Large intestine (tissue), 3 donors: ENCODE data around the gene TMEM184A. TPM values are rescaled to one million over a fixed set of nuclear protein-coding genes. Genes with fewer than 3 reads are reported as not detected.

Experiments
- DNase-seq, 2 donors: peaks; one replicate each; pipeline versions ENCODE4 v3.0.0 to v3.0.0-alpha.2; 2013
- H3K27ac ChIP-seq: one replicate; pipeline ENCODE4 v1.5.1; 2013; ENCODE audit warnings: low read length
- H3K27me3 ChIP-seq: 2 replicates; pipeline ENCODE4 v1.6.1; 2013; ENCODE audit warnings: low read length; ENCODE audit not compliant: control insufficient read depth, insufficient read depth
- H3K36me3 ChIP-seq: 2 replicates; pipeline ENCODE4 v1.6.1; 2013; ENCODE audit warnings: low read length; ENCODE audit not compliant: control insufficient read depth, insufficient read depth
- H3K4me1 ChIP-seq: one replicate; pipeline ENCODE4 v1.6.1; 2013; ENCODE audit warnings: low read length; ENCODE audit not compliant: control insufficient read depth, insufficient read depth
- H3K4me3 ChIP-seq: one replicate; pipeline ENCODE4 v1.5.1; 2013; ENCODE audit warnings: low read length
- H3K9me3 ChIP-seq: one replicate; pipeline ENCODE4 v1.6.1; 2013; ENCODE audit warnings: mild to moderate bottlenecking, low read depth, low read length, moderate library complexity; ENCODE audit not compliant: control insufficient read depth
- WGBS: methylation state at CpG from one replicate; pipeline ENCODE4 v1.1.5; 2013; ENCODE audit warnings: low lambda C conversion rate; ENCODE audit not compliant: insufficient coverage; 5-methylcytosine and 5-hydroxymethylcytosine counted together
- polyA plus RNA-seq: library from polyadenylated mRNA; unstranded; fragments of 120-200 nt; gene quantifications from one replicate; pipeline ENCODE4 v1.2.1, GENCODE V29; 2013

TMEM184A gene
- polyA plus RNA-seq, 1 donor, result 58.6 TPM

DNA sequence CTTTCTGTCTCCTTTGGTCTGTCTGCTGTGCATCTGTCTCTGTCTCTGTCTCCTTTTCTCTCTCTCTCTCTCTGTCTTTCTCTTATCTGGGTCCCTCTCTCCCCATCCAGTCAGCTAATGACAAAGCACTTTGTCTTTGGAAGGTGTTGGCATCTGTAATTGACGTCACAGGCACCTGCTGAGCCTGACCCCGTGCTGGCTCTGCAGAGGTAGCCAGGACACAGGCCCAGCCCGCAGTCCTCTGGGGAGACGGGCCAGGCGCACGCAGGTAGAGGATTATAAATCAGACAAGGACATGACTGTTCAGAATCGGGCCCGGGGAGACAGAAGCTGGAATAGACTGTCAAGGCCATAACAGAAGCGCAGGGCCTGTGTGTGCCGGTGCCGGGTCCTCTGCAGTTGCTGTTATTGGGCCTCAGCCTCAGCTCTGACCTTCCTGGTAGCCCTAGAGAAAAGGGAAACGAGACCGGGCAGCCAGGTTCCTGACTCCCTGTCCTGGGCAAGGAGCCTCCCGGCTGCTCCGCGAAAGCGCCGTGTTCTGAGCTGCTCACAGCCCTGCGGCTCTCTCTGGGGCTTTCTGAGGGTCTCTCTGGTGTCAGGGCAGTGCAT, 24.5 kb upstream of the TMEM184A start:
- no CpG with 5 or more reads among the region's 19 CpGs for WGBS
- DNase-seq, result no peak
- Histone ChIP-seq H3K4me1 (no peaks in the 10 kb centered on the region), H3K27ac (no peak overlapping the region), H3K27me3 (no peaks in the 10 kb centered on the region), H3K36me3 (no peaks in the 10 kb centered on the region), H3K9me3 (no peaks in the 10 kb centered on the region), H3K4me3 (no peak overlapping the region)

DNA sequence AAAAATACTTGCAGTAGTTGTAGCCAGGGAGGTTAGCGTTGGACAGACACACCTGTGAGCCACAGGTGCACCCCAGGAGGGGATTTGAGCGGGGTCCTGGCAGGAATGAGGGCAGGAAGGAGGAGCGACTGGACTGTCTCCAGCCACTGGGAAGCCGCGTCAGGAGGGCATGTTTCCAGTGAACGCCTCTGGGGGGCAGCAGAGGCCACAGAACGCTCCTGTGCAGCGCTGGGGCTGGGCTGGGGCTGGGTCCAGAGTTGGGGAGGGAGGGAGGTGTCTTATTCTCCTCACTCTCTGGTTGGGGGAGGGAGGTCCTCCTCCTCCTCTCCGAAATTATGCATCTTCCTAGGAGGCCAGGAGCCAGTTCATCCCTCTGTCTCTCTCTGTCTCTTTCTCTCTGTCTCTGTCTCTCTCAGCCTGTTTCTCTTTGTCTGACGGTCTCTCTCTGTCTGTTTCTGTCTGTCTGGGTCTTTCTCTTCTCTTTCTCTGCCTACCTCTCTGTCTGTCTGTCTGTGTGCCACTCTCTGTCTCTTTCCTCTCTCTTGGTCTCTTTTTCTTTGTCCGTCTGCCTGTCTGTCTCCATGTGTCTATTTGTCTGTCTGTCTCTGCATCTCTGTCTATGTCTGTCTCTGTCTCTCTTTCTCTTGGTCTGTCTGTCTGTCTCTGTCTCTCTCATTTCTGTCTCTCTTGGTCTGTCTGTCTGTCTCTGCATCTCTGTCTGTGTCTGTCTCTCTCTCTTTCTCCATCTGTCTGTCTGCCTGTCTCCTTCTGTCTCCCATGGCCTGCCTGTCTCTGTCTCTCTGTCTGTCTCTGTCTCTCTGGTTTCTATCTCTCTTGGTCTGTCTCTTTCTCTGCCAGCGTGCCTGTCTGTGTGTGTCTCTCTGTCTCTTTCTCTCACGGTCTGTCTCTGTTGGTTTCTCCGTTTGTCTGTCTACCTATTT, 23.7 kb upstream of the TMEM184A start:
- no peaks in the 10 kb centered on the region for H3K36me3 ChIP-seq
- no peak overlapping the region for H3K27ac ChIP-seq
- no peaks in the 10 kb centered on the region for H3K9me3 ChIP-seq
- no peak overlapping the region for H3K4me3 ChIP-seq
- WGBS, result 66% methylated on average over 5 of the region's 14 CpGs
- H3K4me1 ChIP-seq, result no peaks in the 10 kb centered on the region
- DNase-seq, result peak in 1 of 2 donors; percentile 49
- no peaks in the 10 kb centered on the region for H3K27me3 ChIP-seq

DNA sequence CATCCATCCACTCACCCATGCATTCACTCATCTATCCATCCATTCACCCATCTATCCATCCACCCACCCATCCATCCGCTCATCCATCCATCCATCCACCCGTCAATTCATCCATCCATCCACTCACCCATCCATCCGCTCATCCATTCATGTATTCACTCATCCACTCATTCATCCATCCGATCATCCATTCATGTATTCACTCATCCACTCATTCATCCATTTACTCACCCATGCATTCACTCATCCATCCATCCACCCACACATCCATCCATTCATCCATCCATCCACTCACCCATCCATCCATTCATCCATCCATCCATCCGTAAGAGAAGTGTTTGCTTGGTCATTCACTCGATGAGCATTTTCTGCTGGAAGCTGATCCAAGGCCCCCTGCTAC, 22.5 kb upstream of the TMEM184A start:
- Histone ChIP-seq H3K27ac (no peak overlapping the region), H3K36me3 (no peaks in the 10 kb centered on the region), H3K9me3 (no peaks in the 10 kb centered on the region), H3K27me3 (no peaks in the 10 kb centered on the region), H3K4me1 (no peaks in the 10 kb centered on the region), H3K4me3 (no peak overlapping the region)
- DNase-seq, result no peak
- 96% methylated on average over 5 of the region's 6 CpGs for WGBS

DNA sequence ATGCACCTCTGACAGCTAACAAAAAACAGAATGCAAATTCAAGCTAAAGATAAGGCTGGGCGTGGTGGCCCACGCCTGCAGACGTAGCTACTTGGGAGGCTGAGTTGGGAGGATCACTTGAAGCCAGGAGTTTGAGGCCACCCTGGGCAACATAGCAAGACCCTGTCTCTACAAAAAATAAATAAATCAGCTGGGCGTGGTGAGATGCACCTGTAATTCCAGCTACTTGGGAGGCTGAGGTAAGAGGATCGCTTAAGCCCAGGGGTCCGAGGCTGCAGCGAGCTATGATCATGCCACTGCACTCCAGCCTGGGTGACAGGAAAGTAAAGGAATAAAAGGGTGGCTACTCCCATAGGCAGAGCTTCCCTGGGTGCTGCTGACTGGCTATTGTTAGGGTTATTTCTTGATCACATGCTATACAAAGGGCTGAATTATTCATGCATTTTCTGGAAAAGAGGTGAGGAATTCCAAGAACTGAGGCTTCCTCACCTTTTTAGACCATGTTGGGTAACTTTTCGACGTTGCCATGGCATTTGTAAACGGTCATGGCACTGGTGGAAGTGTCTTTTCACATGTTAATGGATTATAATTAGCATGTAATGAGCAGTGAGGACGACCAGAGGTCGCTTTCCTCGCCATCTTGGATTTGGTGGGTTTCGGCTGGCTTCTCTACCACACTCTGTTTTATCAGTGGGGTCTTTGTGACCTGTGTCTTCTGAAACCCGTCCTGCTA, 20.7 kb upstream of the TMEM184A start:
- Histone ChIP-seq H3K36me3 (no peaks in the 10 kb centered on the region), H3K9me3 (no peaks in the 10 kb centered on the region), H3K27ac (no peak overlapping the region), H3K27me3 (no peaks in the 10 kb centered on the region), H3K4me3 (no peak overlapping the region), H3K4me1 (peaks cover 2% of the 10 kb centered on the region)
- no peak for DNase-seq
- no CpG with 5 or more reads among the region's 15 CpGs for WGBS

DNA sequence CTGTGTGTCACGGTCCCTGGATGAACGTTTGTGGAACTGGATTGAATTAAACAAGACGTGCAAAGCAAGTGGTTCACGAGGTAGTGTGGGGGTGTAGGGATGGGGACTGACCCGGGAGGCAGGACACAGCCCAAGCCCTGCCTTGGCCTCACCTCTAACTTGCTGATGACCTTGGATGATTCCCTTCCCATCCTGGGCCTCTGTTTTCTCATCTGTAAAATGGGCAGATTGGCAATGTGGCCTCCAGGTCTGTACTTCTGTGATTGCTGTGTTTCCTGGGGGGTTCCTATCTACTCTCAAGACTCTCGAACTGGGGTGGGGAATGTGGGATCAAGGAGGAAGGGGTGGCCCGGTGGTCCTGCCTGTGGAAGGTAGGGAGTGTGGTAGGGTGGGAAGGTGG, 19.8 kb upstream of the TMEM184A start:
- H3K9me3 ChIP-seq, result no peaks in the 10 kb centered on the region
- WGBS, result no CpG with 5 or more reads among the region's 7 CpGs

DNA sequence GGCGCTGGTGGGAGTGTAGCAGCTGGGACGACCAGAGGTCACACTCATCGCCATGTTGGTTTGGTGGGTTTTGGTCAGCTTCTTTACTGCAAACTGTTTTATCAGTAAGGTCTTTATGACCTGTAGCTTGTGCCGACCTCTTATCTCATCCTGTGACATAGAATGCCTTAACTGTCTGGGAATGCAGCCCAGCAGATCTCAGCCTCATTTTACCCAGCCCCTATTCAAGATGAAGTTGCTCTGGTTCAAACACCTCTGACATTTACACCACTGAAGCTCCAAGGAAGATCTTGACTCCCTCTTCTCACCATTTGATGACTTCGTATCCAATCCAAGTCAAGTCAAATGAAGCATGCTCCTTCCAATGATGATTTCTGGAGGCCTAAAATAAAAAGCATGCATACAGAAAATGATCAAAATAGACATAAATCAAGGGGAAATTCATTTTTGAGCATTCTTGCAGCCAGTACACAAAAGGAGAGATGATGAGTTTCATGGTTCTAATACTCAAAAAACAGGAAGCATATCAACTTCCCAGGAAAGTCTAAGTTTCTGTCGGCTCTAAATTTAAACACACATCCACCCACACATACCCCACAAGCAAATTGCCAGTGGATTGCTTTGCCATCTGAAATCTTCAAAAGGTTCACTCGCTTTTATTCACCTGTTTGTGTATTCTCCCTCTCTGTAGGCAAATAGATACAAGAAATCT, 16.3 kb upstream of the TMEM184A start:
- no peaks in the 10 kb centered on the region for H3K9me3 ChIP-seq
- no peaks in the 10 kb centered on the region for H3K27me3 ChIP-seq
- no peak overlapping the region for H3K4me3 ChIP-seq
- 83% methylated on average over 1 of the region's 7 CpGs for WGBS
- peaks cover 31% of the 10 kb centered on the region for H3K4me1 ChIP-seq
- H3K27ac ChIP-seq, result peak overlapping the region; percentile 95
- H3K36me3 ChIP-seq, result peaks cover 3% of the 10 kb centered on the region
- DNase-seq, result no peak

More for the DNA sequence above, 19.8 kb upstream of the TMEM184A start:
- H3K27me3 ChIP-seq, result no peaks in the 10 kb centered on the region
- no peak for DNase-seq
- H3K4me1 ChIP-seq, result peaks cover 10% of the 10 kb centered on the region
- H3K27ac ChIP-seq, result no peak overlapping the region
- no peaks in the 10 kb centered on the region for H3K36me3 ChIP-seq
- H3K4me3 ChIP-seq, result no peak overlapping the region

DNA sequence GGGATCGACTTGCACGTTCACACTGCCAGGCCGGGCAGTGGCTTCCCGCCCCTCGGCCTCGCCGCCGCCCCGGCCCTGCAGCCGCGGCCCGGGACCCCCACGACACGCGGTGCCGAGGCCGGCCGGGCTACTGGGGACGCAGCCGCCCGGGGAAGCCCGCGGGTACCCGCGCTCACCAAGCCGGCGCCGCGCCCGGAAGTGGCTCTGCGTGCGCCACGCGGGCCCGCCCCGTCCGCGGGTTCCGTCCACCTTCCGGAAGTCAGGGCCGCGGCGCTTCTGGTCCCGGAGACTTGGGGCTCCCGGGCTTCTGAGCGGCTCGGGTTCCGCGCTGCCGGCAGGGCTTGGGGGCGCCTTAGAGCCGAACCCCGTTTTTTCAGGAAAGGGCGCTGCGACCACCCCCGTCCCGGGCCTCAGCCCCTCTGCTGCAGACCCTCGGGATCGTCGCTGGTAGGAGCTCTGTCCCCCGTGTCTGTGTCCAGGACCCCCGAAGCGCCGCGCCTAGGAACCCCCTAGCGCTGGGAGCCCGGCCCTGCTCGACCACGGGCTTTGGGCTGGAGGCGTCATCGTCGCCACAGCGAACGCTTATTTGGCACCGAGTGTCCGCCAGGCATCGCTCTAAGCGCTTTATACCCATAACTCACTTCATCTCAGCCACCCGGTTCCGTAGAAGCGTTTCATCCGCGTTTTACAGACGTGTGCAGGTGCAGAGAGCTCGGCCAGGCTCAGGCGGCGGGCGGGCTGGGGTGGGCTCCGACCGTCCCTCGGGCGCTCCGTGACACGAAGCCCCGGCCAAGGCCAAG, 14.0 kb upstream of the TMEM184A start, which contains the start of gene PSMG3:
Gene PSMG3 (minus strand): TSS at position 200 of the 800 bp plus-strand sequence. CDS start 693 bp downstream, outside the sequence.
- Histone ChIP-seq H3K27me3 (no peaks in the 10 kb centered on the region), H3K4me1 (peaks cover 44% of the 10 kb centered on the region), H3K4me3 (peak within 1 kb of the TSS; percentile 97), H3K27ac (peak within 1 kb of the TSS; percentile 95), H3K9me3 (no peaks in the 10 kb centered on the region), H3K36me3 (peaks cover 9% of the 10 kb centered on the region)
- DNase-seq, result peak; percentile 88 to 91
- WGBS, result no CpG with 5 or more reads among the region's 95 CpGs

DNA sequence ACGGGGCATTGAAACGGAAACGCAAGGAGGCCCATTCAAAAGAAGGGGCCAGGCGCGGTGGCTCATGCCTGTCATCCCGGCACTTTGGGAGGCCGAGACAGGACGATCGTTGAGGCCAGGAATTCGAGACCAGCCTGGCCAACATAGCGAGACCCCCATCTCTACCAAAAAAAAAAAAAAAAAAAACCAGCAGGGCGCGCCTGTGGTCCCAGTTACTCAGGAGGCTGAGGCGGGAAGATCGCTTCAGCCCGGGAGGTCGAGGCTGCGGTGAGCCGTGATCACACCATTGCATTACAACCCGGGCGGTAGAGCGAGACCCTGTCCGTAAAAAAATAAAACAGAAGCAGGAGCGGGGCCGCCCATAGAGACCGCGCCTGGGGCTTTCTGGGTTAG, 13.4 kb upstream of the TMEM184A start:
- Histone ChIP-seq H3K27ac (no peak overlapping the region), H3K4me1 (peaks cover 49% of the 10 kb centered on the region), H3K36me3 (peaks cover 10% of the 10 kb centered on the region), H3K4me3 (peak overlapping the region; percentile 69), H3K9me3 (no peaks in the 10 kb centered on the region), H3K27me3 (no peaks in the 10 kb centered on the region)
- no CpG with 5 or more reads among the region's 27 CpGs for WGBS
- DNase-seq, result no peak

DNA sequence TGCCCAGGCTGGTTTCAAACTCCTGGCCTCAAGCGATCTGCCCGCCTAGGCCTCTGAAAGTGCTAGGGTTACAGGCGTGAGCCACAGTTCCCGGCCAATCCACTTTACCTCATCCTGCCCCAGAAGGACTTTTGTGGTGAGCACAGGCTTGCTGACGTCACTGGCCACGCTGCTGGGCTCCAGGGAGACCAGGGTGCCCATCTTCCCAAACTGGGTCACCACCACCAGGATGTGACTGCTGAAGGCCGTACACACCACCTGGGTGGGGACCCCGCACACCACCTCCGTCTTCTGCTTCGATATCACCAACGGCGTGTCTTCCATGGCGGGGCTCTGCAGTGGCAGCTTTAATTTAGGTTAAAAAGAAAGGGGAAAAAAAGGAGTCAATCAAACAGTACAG, 13.0 kb upstream of the TMEM184A start:
- no peak overlapping the region for H3K27ac ChIP-seq
- H3K27me3 ChIP-seq, result no peaks in the 10 kb centered on the region
- DNase-seq, result no peak
- H3K36me3 ChIP-seq, result peaks cover 10% of the 10 kb centered on the region
- H3K4me3 ChIP-seq, result peak overlapping the region; percentile 69
- no peaks in the 10 kb centered on the region for H3K9me3 ChIP-seq
- no CpG with 5 or more reads among the region's 13 CpGs for WGBS
- peaks cover 49% of the 10 kb centered on the region for H3K4me1 ChIP-seq
